Activated T-helper 1 cell treated with anti-CD3 and anti-CD28 coated beads, Interleukin-12 subunit alpha, Interleukin-12 subunit beta, Interleukin-2, Interleukin-4 antibody, amounts not matched to agents 30 ng/mL and 10 ng/mL and 1 ng/mL, durations not matched to agents 14 hours and 24 hours and 36 hours (primary cell): ENCODE data around the gene COL18A1. TPM values are rescaled to one million over a fixed set of nuclear protein-coding genes. Genes with fewer than 3 reads are reported as not detected.
"Not testable (repeated sequence)": the region's sequence is repeated elsewhere in the genome, so short reads cannot be mapped to it uniquely, and the experiment has no call there.

Source experiments
- DNase-seq: peaks from one replicate; pipeline ENCODE4 v3.0.0; 2021; ENCODE audit warnings: low spot score
- H3K27ac Mint-ChIP-seq: one replicate; pipeline ENCODE4 v1.8.0; 2021; ENCODE audit warnings: mild to moderate bottlenecking, mixed read lengths
- H3K27me3 Mint-ChIP-seq: one replicate; pipeline ENCODE4 v1.8.0; 2022; ENCODE audit warnings: mild to moderate bottlenecking, moderate library complexity, mixed read lengths; ENCODE audit not compliant: insufficient read depth
- H3K36me3 Mint-ChIP-seq: one replicate; pipeline ENCODE4 v1.8.0; 2021; ENCODE audit warnings: low read depth, mixed read lengths
- H3K4me1 Mint-ChIP-seq: one replicate; pipeline ENCODE4 v1.8.0; 2021; ENCODE audit warnings: low read depth, mixed read lengths
- H3K4me3 Mint-ChIP-seq: one replicate; pipeline ENCODE4 v1.8.0; 2021; ENCODE audit warnings: mild to moderate bottlenecking, moderate library complexity, mixed read lengths
- H3K9me3 Mint-ChIP-seq: one replicate; pipeline ENCODE4 v1.8.0; 2021; ENCODE audit warnings: mixed read lengths
- intact Hi-C: fragments of 100-400 bp; cut with micrococcal nuclease; formaldehyde crosslinking; loops from one replicate; pipeline ENCODE4 v1.15.1; 2024
- total RNA-seq: library from RNA; stranded (reverse); gene quantifications from 2 replicates; pipeline ENCODE4 v1.2.3, GENCODE V29; 2022

The COL18A1 gene
- total RNA-seq, 1 donor from 2014 or later, result 2.1 TPM

- Mint-ChIP-seq H3K4me1 (peaks cover 6% of the 10 kb centered on the region), H3K4me3 (peak overlapping the region; percentile 5), H3K36me3 (no peaks in the 10 kb centered on the region), H3K9me3 (no peaks in the 10 kb centered on the region), H3K27me3 (no peaks in the 10 kb centered on the region), H3K27ac (peak overlapping the region; percentile 18)
- DNase-seq, result peak; percentile 77
- intact Hi-C loops, result loop anchor here (1.0 kb wide), 3 partner anchors 147 to 381 kb away; no protein-coding TSS in a partner anchor
Measured at GRCh38 chr21:45439161-45439872, 34.4 kb downstream of the COL18A1 start.

GRCh38 chr21:45439901-45440461 is 35.0 kb downstream of the COL18A1 start:
- no peak for DNase-seq
- Mint-ChIP-seq H3K36me3 (no peaks in the 10 kb centered on the region), H3K27me3 (no peaks in the 10 kb centered on the region), H3K9me3 (no peaks in the 10 kb centered on the region), H3K27ac (no peak overlapping the region), H3K4me1 (peaks cover 6% of the 10 kb centered on the region), H3K4me3 (no peak overlapping the region)
- intact Hi-C loops, result loop anchor here (1.0 kb wide), 3 partner anchors 148 to 380 kb away; no protein-coding TSS in a partner anchor

DNA sequence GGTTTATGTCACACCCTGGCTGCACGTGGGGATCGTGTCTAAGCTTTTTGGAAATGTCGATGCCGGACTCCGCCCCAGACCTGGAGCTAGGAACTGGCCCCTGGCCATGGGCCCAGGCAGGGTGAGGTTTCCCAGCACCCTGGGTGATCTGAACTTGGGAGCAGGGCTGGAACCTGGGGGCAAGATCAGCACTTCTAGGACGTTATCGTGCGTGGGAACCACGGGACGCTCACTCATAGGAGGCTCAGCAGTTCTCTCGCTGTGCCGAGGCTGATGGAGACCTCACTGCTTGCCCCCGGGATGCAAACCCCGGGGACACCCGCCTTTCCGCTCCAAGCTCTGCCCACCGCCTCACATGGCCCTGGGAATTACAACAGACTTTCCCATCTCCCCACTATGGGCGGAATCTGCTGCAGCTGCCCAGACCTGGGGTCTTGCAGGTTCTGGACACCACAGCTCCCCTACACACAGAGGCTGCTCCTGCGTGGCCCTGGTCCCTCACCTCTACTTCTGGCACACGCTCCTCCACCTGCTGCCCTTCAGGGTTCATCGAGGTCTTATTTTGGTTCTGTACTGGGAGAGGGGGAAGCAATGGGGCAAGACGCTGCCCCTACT is 35.9 kb downstream of the COL18A1 start:
- H3K27me3 Mint-ChIP-seq, result no peaks in the 10 kb centered on the region
- H3K4me1 Mint-ChIP-seq, result peaks cover 11% of the 10 kb centered on the region
- DNase-seq, result no peak
- H3K27ac Mint-ChIP-seq, result no peak overlapping the region
- intact Hi-C loops, result no loop called here
- H3K36me3 Mint-ChIP-seq, result no peaks in the 10 kb centered on the region
- no peak overlapping the region for H3K4me3 Mint-ChIP-seq
- peaks cover 4% of the 10 kb centered on the region for H3K9me3 Mint-ChIP-seq

DNA sequence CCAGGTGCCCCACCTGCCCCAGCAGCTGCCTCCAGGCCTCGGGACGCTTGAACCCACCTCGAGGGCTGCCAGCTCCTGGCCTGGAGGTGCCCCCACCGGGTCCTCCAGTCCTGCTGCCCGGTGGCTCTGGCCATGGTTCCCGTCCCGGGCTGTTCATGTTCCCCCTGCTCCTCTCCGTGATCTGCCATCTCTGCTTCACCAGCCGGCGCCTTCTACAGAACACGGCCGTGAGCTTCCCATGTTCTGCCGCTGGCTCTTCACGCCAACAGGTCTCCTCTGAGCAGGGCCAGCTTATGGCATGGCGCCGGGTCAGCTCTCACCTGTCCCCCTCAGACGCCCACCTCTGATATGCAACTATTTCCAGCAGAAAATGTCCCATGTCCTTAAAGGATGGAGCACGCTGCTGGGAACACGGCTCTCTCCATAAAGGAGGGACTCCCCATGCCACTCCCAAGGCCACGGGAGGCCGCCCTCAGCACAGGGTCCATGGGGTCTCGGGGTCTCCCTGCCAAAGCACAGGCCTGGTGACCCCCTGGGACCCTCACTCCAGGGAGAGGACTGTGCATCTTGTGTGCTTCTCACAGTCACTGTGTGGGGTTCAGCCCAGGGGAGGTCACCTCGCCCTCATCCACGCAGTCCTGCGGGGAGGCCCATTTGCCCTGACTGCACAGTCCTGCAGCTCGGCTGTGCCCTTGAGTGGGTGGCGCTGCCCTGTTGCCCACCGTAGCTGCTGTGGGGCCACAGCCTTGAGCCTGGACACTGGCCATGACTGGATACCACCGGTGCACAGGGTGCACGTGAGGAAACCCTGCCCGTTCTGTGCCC is 36.7 kb downstream of the COL18A1 start:
- intact Hi-C loops, result no loop called here
- no peaks in the 10 kb centered on the region for H3K36me3 Mint-ChIP-seq
- peak overlapping the region; percentile 31 for H3K27ac Mint-ChIP-seq
- H3K9me3 Mint-ChIP-seq, result peaks cover 4% of the 10 kb centered on the region
- H3K4me3 Mint-ChIP-seq, result no peak overlapping the region
- no peak for DNase-seq
- H3K4me1 Mint-ChIP-seq, result peaks cover 11% of the 10 kb centered on the region
- H3K27me3 Mint-ChIP-seq, result no peaks in the 10 kb centered on the region

GRCh38 chr21:45442276-45442675 is 37.3 kb downstream of the COL18A1 start:
- Mint-ChIP-seq H3K9me3 (peaks cover 4% of the 10 kb centered on the region), H3K27me3 (no peaks in the 10 kb centered on the region), H3K36me3 (no peaks in the 10 kb centered on the region), H3K4me1 (peaks cover 11% of the 10 kb centered on the region), H3K27ac (peak overlapping the region; percentile 31), H3K4me3 (no peak overlapping the region)
- no peak for DNase-seq
- intact Hi-C loops, result no loop called here

DNA sequence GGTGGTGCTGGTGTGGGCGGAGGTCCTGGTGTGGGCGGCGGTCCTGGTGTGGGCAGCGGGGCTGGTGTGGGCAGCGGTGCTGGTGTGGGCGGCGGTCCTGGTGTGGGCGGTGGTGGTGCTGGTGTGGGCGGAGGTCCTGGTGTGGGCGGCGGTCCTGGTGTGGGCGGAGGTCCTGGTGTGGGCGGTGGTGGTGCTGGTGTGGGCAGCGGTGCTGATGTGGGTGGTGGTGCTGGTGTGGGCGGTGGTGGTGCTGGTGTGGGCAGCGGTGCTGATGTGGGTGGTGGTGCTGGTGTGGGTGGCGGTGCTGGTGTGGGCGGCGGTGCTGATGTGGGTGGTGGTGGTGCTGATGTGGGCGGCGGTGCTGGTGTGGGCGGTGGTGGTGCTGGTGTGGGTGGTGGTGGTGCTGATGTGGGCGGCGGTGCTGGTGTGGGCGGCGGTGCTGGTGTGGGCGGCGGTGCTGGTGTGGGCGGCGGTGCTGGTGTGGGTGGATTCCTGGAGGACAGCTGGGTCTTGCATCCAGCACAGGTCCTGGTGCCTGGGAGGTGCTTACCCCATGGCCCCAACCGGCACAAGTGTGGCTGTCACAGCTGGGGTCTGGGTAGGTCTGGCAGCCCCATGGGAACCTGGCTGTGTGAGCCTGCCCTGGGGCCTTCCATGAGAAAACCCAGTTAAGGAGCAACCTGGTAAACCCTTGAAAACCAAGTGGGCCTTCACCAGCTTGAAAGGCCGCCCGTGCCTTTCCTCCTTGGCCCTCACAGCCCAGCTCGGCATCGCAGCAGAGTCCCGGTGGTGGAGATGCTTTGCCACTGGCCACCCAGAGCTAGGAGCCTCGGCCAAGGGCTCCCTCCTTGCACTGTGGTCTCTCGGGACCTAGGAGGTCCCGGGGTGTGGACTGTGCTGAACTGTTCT is 38.0 kb downstream of the COL18A1 start:
- H3K27ac Mint-ChIP-seq, H3K9me3 Mint-ChIP-seq, H3K36me3 Mint-ChIP-seq, H3K4me3 Mint-ChIP-seq, DNase-seq, intact Hi-C loops, H3K27me3 Mint-ChIP-seq: not testable (repeated sequence)
- peaks cover 11% of the 10 kb centered on the region for H3K4me1 Mint-ChIP-seq

GRCh38 chr21:45443595-45444181 is 38.7 kb downstream of the COL18A1 start:
- Mint-ChIP-seq H3K27ac (no peak overlapping the region), H3K4me3 (no peak overlapping the region), H3K27me3 (peaks cover 5% of the 10 kb centered on the region), H3K4me1 (peaks cover 11% of the 10 kb centered on the region), H3K9me3 (peaks cover 4% of the 10 kb centered on the region), H3K36me3 (no peaks in the 10 kb centered on the region)
- DNase-seq, result no peak
- intact Hi-C loops, result no loop called here

DNA sequence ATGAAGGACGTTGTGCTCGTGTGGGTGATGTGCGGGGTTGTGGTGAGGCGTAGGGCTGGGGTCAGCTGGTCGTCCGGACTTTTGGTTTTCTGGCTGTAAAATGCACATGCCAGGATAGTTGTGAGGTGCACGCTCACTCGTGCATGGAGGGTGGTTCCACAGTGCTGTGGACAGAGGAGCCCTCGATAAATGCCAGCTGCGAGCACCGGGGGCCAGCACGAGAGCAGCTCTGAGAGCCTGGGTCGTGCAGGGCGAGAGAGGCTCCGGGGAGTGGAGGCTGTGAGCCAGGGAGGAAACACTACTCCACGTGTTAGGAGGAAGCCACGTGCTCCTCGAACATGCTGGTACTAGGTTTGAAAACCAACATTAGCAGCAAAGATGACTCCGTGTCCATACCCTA is 39.4 kb downstream of the COL18A1 start:
- Mint-ChIP-seq H3K36me3 (no peaks in the 10 kb centered on the region), H3K27ac (no peak overlapping the region), H3K4me1 (peaks cover 8% of the 10 kb centered on the region), H3K9me3 (peaks cover 4% of the 10 kb centered on the region), H3K4me3 (no peak overlapping the region), H3K27me3 (peaks cover 5% of the 10 kb centered on the region)
- DNase-seq, result no peak
- intact Hi-C loops, result no loop called here

GRCh38 chr21:45445369-45445768 is 40.4 kb downstream of the COL18A1 start:
- peaks cover 5% of the 10 kb centered on the region for H3K27me3 Mint-ChIP-seq
- no peak overlapping the region for H3K27ac Mint-ChIP-seq
- DNase-seq, result no peak
- peaks cover 5% of the 10 kb centered on the region for H3K4me1 Mint-ChIP-seq
- peaks cover 4% of the 10 kb centered on the region for H3K9me3 Mint-ChIP-seq
- intact Hi-C loops, result no loop called here
- no peaks in the 10 kb centered on the region for H3K36me3 Mint-ChIP-seq
- H3K4me3 Mint-ChIP-seq, result no peak overlapping the region

- peaks cover 5% of the 10 kb centered on the region for H3K4me1 Mint-ChIP-seq
- peaks cover 7% of the 10 kb centered on the region for H3K9me3 Mint-ChIP-seq
- H3K27ac Mint-ChIP-seq, result no peak overlapping the region
- intact Hi-C loops, result no loop called here
- DNase-seq, result no peak
- H3K27me3 Mint-ChIP-seq, result peaks cover 5% of the 10 kb centered on the region
- H3K4me3 Mint-ChIP-seq, result no peak overlapping the region
- H3K36me3 Mint-ChIP-seq, result no peaks in the 10 kb centered on the region
Measured at GRCh38 chr21:45447821-45448220, 42.9 kb downstream of the COL18A1 start.

GRCh38 chr21:45448283-45448809 is 43.4 kb downstream of the COL18A1 start:
- Mint-ChIP-seq H3K9me3 (peaks cover 12% of the 10 kb centered on the region), H3K27me3 (peaks cover 5% of the 10 kb centered on the region), H3K4me1 (peaks cover 5% of the 10 kb centered on the region), H3K4me3 (no peak overlapping the region), H3K27ac (no peak overlapping the region), H3K36me3 (no peaks in the 10 kb centered on the region)
- no peak for DNase-seq
- intact Hi-C loops, result no loop called here
